Ovary (tissue), 9 donors: ENCODE measurements around the gene NFYC. TPM values are rescaled to one million over a fixed set of nuclear protein-coding genes. Genes with fewer than 3 reads are reported as not detected.

Experiments used
- DNase-seq, 5 donors: peaks; one replicate each; pipeline ENCODE4 v3.0.0-alpha.2; 2019 to 2020
- H3K27ac ChIP-seq, 2 donors: fragments of 200-600 bp; one replicate each; pipeline versions ENCODE4 v1.5.1 to v1.8.0; 2019 to 2022
- H3K27me3 ChIP-seq: fragments of 200-600 bp; one replicate; pipeline ENCODE4 v1.8.0; 2022
- H3K36me3 ChIP-seq: fragments of 200-600 bp; sonication (generic); one replicate; pipeline ENCODE4 v1.5.1; 2019
- H3K4me1 ChIP-seq: one replicate; pipeline ENCODE4 v1.8.1; 2013; ENCODE audit warnings: mild to moderate bottlenecking, moderate library complexity; ENCODE audit not compliant: insufficient read depth
- H3K4me3 ChIP-seq: fragments of 200-600 bp; sonication (generic); one replicate; pipeline ENCODE4 v1.5.1; 2017
- H3K9me3 ChIP-seq, 2 donors: fragments of 200-600 bp in 1 of 2; sonication (generic) in 1 of 2; one replicate each; pipeline versions ENCODE4 v1.5.1 to v1.8.1; 2013 to 2019; ENCODE audit warnings: mild to moderate bottlenecking in 1 of 2, moderate library complexity in 1 of 2
- CTCF ChIP-seq, 3 donors: fragments of 450-650 bp in 2 of 3; fragments of 200-600 bp in 1 of 3; IDR thresholded peaks; one replicate each; pipeline versions ENCODE4 v1.5.1 to v1.8.0; 2016 to 2022; ENCODE audit warnings: antibody characterized with exemption in 3 of 3, mild to moderate bottlenecking in 1 of 3
- EP300 ChIP-seq: sonication (generic); formaldehyde crosslinking; IDR thresholded peaks from one replicate; pipeline ENCODE4 v1.6.1; 2017; ENCODE audit warnings: antibody characterized with exemption
- POLR2A ChIP-seq: fragments of 450-650 bp; IDR thresholded peaks from one replicate; pipeline ENCODE4 v1.6.1; 2017; ENCODE audit warnings: antibody characterized with exemption, mild to moderate bottlenecking, moderate library complexity
- WGBS, 3 donors: extraction: QIAGEN DNeasy Blood & Tissue Kit in 1 of 3; methylation state at CpG; one replicate each; pipeline versions ENCODE4 v1.1.5 to v1.1.7; 2013 to 2017; 5-methylcytosine and 5-hydroxymethylcytosine counted together
- intact Hi-C, 4 donors: fragments of 100-400 bp; cut with DNase I; formaldehyde crosslinking; loops; one replicate each; pipeline versions ENCODE4 v1.11.0 to v1.15.1; 2022 to 2023
- polyA plus RNA-seq, 2 donors: library from polyadenylated mRNA; stranded (reverse); fragments of 200-250 nt in 1 of 2; fragments of 350-450 nt in 1 of 2; fragmentation: Illumina TruSeq in 1 of 2; extraction: RNeasy Lipid Tissue Mini Kit (QIAGEN cat#74804) in 1 of 2; gene quantifications; one replicate each; pipeline ENCODE4 v1.2.3, GENCODE V29; 2013 to 2014
- total RNA-seq, 7 donors: library from RNA; depleted of rRNA in 2 of 7; stranded (reverse); fragments of >200 nt in 2 of 7; fragmentation: NEBNext Ultra II Directional in 3 of 7; extraction: Animal tissue kit (Norgen Biotek cat#: 25700) in 3 of 7; gene quantifications; one replicate each; pipeline versions ENCODE4 v1.1.0 to v1.2.4, GENCODE V29; 2016 to 2023
- donor health status: DM: no; HTN: no; CAD: no; lungs with moderate emphysema.
- donor health status: DM: no; HTN: no; CAD: no.
- donor health status: Bipolar disorder and iron deficiency.
- donor health status: DM: yes; HTN: yes; CAD: no.
- donor health status: DM: no; HTN: no; CAD: no.
- donor health status: DM: yes; HTN: yes; CAD: no.

NFYC gene
- total and polyA plus RNA-seq, 9 donors: 28.8 to 90.9 (median 45.1) TPM

GRCh38 chr1:40801742-40802077 is 110.2 kb downstream of the NFYC start:
- Histone ChIP-seq H3K27me3 (no peaks in the 10 kb centered on the region), H3K9me3 (no peaks in the 10 kb centered on the region), H3K4me3 (peak overlapping the region; percentile 41), H3K27ac (peak overlapping the region in 1 of 2 donors; percentile 81), H3K36me3 (no peaks in the 10 kb centered on the region), H3K4me1 (peaks cover 16% of the 10 kb centered on the region)
- intact Hi-C loops: no loop called here
- no peak for DNase-seq
- TF ChIP-seq CTCF (IDR thresholded peaks at IDR 0.05): no peak
- TF ChIP-seq EP300: no peak
- TF ChIP-seq POLR2A: no peak
- 45 to 74% (median 57%) methylated on average over 3 of the region's 3 CpGs for WGBS, 3 donors

GRCh38 chr1:40802078-40802741 is 110.7 kb downstream of the NFYC start:
- H3K27ac ChIP-seq: peak overlapping the region; percentile 80 to 81
- intact Hi-C loops: no loop called here
- TF ChIP-seq POLR2A (no peak), EP300 (no peak), CTCF (IDR thresholded peaks at IDR 0.05) (no peak)
- 3 to 7% (median 5%) methylated on average over 53 to 56 of the region's 56 CpGs for WGBS, 3 donors
- H3K36me3 ChIP-seq: no peaks in the 10 kb centered on the region
- peak; percentile 87 to 93 (median 90) for DNase-seq
- no peaks in the 10 kb centered on the region for H3K9me3 ChIP-seq
- H3K4me3 ChIP-seq: peak overlapping the region; percentile 41
- peaks cover 16% of the 10 kb centered on the region for H3K4me1 ChIP-seq
- no peaks in the 10 kb centered on the region for H3K27me3 ChIP-seq

GRCh38 chr1:40802742-40803113 is 111.2 kb downstream of the NFYC start:
- H3K36me3 ChIP-seq: no peaks in the 10 kb centered on the region
- H3K9me3 ChIP-seq: no peaks in the 10 kb centered on the region
- intact Hi-C loops: no loop called here
- H3K4me1 ChIP-seq: peaks cover 16% of the 10 kb centered on the region
- no peak for TF ChIP-seq CTCF (IDR thresholded peaks at IDR 0.05)
- TF ChIP-seq POLR2A: no peak
- TF ChIP-seq EP300: no peak
- H3K27ac ChIP-seq: peak overlapping the region; percentile 80 to 81
- H3K27me3 ChIP-seq: no peaks in the 10 kb centered on the region
- DNase-seq: no peak
- H3K4me3 ChIP-seq: peak overlapping the region; percentile 27
- 31 to 54% (median 51%) methylated on average over 4 of the region's 4 CpGs for WGBS, 3 donors

GRCh38 chr1:40803447-40803846 is 111.9 kb downstream of the NFYC start:
- Histone ChIP-seq H3K36me3 (no peaks in the 10 kb centered on the region), H3K4me1 (peaks cover 16% of the 10 kb centered on the region), H3K9me3 (no peaks in the 10 kb centered on the region), H3K4me3 (no peak overlapping the region), H3K27ac (peak overlapping the region; percentile 80 to 81), H3K27me3 (no peaks in the 10 kb centered on the region)
- no peak for TF ChIP-seq CTCF (IDR thresholded peaks at IDR 0.05)
- no peak for TF ChIP-seq EP300
- no peak for TF ChIP-seq POLR2A
- intact Hi-C loops: no loop called here
- WGBS, 3 donors: 87 to 98% (median 93%) methylated on average over 3 of the region's 3 CpGs
- no peak for DNase-seq
